H1 (cell line): ENCODE measurements around the gene KLHL7. TPM values are rescaled to one million over a fixed set of nuclear protein-coding genes. Genes with fewer than 3 reads are reported as not detected.
A peak's percentile ranks its signal among the peaks of the same experiment; 100 is the strongest.

Source experiments
- CHD1 ChIP-seq: IDR thresholded peaks from 2 replicates; pipeline ENCODE4 v1.6.1; 2012; ENCODE audit warnings: low read depth, low read length, improper control_type of control experiment
- EZH2 ChIP-seq: fragments of 200-600 bp; sonication (generic); IDR thresholded peaks from 2 replicates; pipeline ENCODE4 v1.7.1; 2012; ENCODE audit warnings: low read depth, mild to moderate bottlenecking, moderate library complexity, low read length, inconsistent platforms; ENCODE audit not compliant: severe bottlenecking
- GTF2F1 ChIP-seq: IDR thresholded peaks from 2 replicates; pipeline ENCODE4 v1.6.1; 2012; ENCODE audit warnings: low read depth, low read length, improper control_type of control experiment, borderline replicate concordance
- JUN ChIP-seq: IDR thresholded peaks from 2 replicates; pipeline ENCODE4 v1.6.1; 2011; ENCODE audit warnings: low read depth, mild to moderate bottlenecking, improper control_type of control experiment, low read length
- MAFK ChIP-seq: IDR thresholded peaks from 2 replicates; pipeline ENCODE4 v1.6.1; 2012; ENCODE audit warnings: low read depth, mild to moderate bottlenecking, improper control_type of control experiment, low read length
- POLR2A ChIP-seq, 2 experiments: IDR thresholded peaks; 1 replicate in 1 of 2; 2 replicates in 1 of 2; pipeline ENCODE4 v1.6.1; 2011; ENCODE audit warnings: low read depth in 2 of 2, low read length in 2 of 2, mild to moderate bottlenecking in 2 of 2; ENCODE audit errors: control extremely low read depth in 1 of 2
- SIN3A ChIP-seq, 2 experiments: IDR thresholded peaks in 1 of 2; conservative IDR thresholded peaks in 1 of 2; 2 replicates each; pipeline ENCODE4 v1.6.1; 2011 to 2012; ENCODE audit warnings: low read length in 2 of 2, improper control_type of control experiment in 1 of 2, low read depth in 1 of 2, mild to moderate bottlenecking in 1 of 2
- SP4 ChIP-seq: IDR thresholded peaks from 2 replicates; pipeline ENCODE4 v1.6.1; 2012; ENCODE audit warnings: low read length, inconsistent platforms
- TCF12 ChIP-seq: IDR thresholded peaks from 2 replicates; pipeline ENCODE4 v1.6.1; 2011; ENCODE audit warnings: low read depth, mild to moderate bottlenecking, low read length
- YY1 ChIP-seq: IDR thresholded peaks from 2 replicates; pipeline ENCODE4 v1.6.1; 2011; ENCODE audit warnings: low read depth, mild to moderate bottlenecking, low read length
- ZNF274 ChIP-seq: IDR thresholded peaks from 2 replicates; pipeline ENCODE4 v1.7.0; 2012; ENCODE audit warnings: low read length, borderline replicate concordance; ENCODE audit errors: extremely low read depth
- polyA plus RNA-seq, 7 experiments: library from polyadenylated mRNA; depleted of rRNA in 3 of 7; stranded (reverse) in 5 of 7; unstranded in 2 of 7; fragments of >200 nt in 5 of 7; fragments of 200-250 nt in 2 of 7; gene quantifications; 1 replicate in 5 of 7; 2 replicates in 1 of 7; 4 replicates in 1 of 7; pipeline versions ENCODE4 v1.2.1 to v1.2.3, GENCODE V29; 2011 to 2013; ENCODE audit warnings: missing spikeins in 2 of 7, mixed read lengths in 2 of 7
- total RNA-seq: library from RNA; stranded (reverse); fragmentation: NEBNext Ultra II Directional; extraction: Animal tissue kit (Norgen Biotek cat#: 25700); gene quantifications from 2 replicates; pipeline ENCODE4 v1.2.1, GENCODE V29; 2021

The KLHL7 gene
- total and polyA plus RNA-seq, 2 of the 8 experiments (the other 6 are each of a cell fraction or from before 2014, with no cell fraction given): 65.3 to 115 TPM

- TF ChIP-seq MAFK (peak; percentile 19; the same call in 1 of the 2 replicates), ZNF274 (no peak), TCF12 (no peak), EZH2 (no peak), JUN (no peak), YY1 (no peak), SP4 (no peak), POLR2A (IDR thresholded peaks at IDR 0.05; ENCODE audit: control extremely low read depth in 1 of 2, low read depth in 2 of 2, low read length in 2 of 2) (peak; percentile 72 to 88), CHD1 (no peak), GTF2F1 (peak; percentile 50; the same call in 1 of the 2 replicates), SIN3A (conservative IDR thresholded peaks at IDR 0.05 in 1 of 2, IDR thresholded peaks at IDR 0.05 in 1 of 2; ENCODE audit: low read depth in 1 of 2, low read length in 2 of 2) (peak; percentile 14 to 96; a peak in 2 of 4 replicates)
These were observed at the start of gene KLHL7 (continued) for GRCh38 chr7:23105644-23106056.
